Panc1 (cell line): ENCODE measurements around the gene KAZALD1. TPM values are rescaled to one million over a fixed set of nuclear protein-coding genes. Genes with fewer than 3 reads are reported as not detected.
A peak's percentile ranks its signal among the peaks of the same experiment; 100 is the strongest.

Experiments used
- ATAC-seq: fragments of 200-7000 bp; cut with Tn5 transposase; 2 replicates; pipeline ENCODE4 v1.9.1; 2020; ENCODE audit warnings: mild to moderate bottlenecking, moderate library complexity
- BruUV-seq: library from RNA; stranded (reverse); fragments of 400-500 nt; replicated peaks from 2 replicates; lab custom pipeline; 2021; lab: Mats Ljungman, UMichigan
- CTCF ChIA-PET: fragments of 300-600 bp; sonication (Branson Sonifier 250); formaldehyde crosslinking; loops from one replicate; lab custom pipeline; 2022; ENCODE audit warnings: antibody characterized with exemption; lab: Charles Lee
- POLR2A ChIA-PET: fragments of 300-600 bp; sonication (Branson Sonifier 250); formaldehyde crosslinking; loops from one replicate; lab custom pipeline; 2022; ENCODE audit warnings: antibody characterized with exemption; lab: Charles Lee
- DNase-seq: peaks from one replicate; pipeline ENCODE4 v3.0.0-alpha.2; 2010; ENCODE audit warnings: low read depth, low spot score
- H3K27ac ChIP-seq: 2 replicates; pipeline ENCODE4 v1.5.1; 2011; ENCODE audit warnings: mild to moderate bottlenecking, low read length, inconsistent platforms
- H3K27me3 ChIP-seq: fragments of 200-500 bp; sonication (Bioruptor generic); 2 replicates; pipeline ENCODE4 v1.6.0; 2014; ENCODE audit warnings: low read length, inconsistent platforms; ENCODE audit not compliant: control insufficient read depth, insufficient read depth
- H3K36me3 ChIP-seq: fragments of 200-500 bp; sonication (Bioruptor generic); 2 replicates; pipeline ENCODE4 v1.5.1; 2014; ENCODE audit warnings: inconsistent platforms, mild to moderate bottlenecking, low read length, moderate library complexity; ENCODE audit not compliant: control insufficient read depth, insufficient read depth
- H3K4me1 ChIP-seq: 2 replicates; pipeline ENCODE4 v1.5.1; 2011; ENCODE audit warnings: inconsistent platforms, mild to moderate bottlenecking, low read length, moderate library complexity; ENCODE audit not compliant: control insufficient read depth, insufficient read depth
- H3K4me3 ChIP-seq, 2 experiments: 2 replicates each; pipeline ENCODE4 v1.5.1; 2011 to 2012; ENCODE audit warnings: low read depth in 2 of 2, low read length in 2 of 2, mild to moderate bottlenecking in 2 of 2, inconsistent platforms in 1 of 2, moderate library complexity in 1 of 2
- H3K9me3 ChIP-seq: fragments of 200-500 bp; sonication (Bioruptor generic); 2 replicates; pipeline ENCODE4 v1.5.1; 2014; ENCODE audit warnings: low read depth, mild to moderate bottlenecking, inconsistent platforms, low read length, moderate library complexity; ENCODE audit not compliant: control insufficient read depth, insufficient read depth
- CTCF ChIP-seq: fragments of 450-650 bp; IDR thresholded peaks from 2 replicates; pipeline ENCODE4 v1.5.1; 2017; ENCODE audit warnings: mild to moderate bottlenecking
- POLR2AphosphoS5 ChIP-seq: IDR thresholded peaks from 2 replicates; pipeline ENCODE4 v1.6.1; 2012; ENCODE audit warnings: mild to moderate bottlenecking, low read depth, low read length, moderate library complexity
- SIN3A ChIP-seq: IDR thresholded peaks from 2 replicates; pipeline ENCODE4 v1.6.1; 2012; ENCODE audit warnings: low read depth, mild to moderate bottlenecking, low read length, moderate library complexity, borderline replicate concordance; ENCODE audit not compliant: insufficient read depth
- TCF7L2 ChIP-seq: IDR thresholded peaks from 2 replicates; pipeline ENCODE4 v1.6.1; 2011; ENCODE audit warnings: mild to moderate bottlenecking, low read depth, low read length, inconsistent platforms
- in situ Hi-C: cut with HindIII; loops from 2 replicates; pipeline ENCODE4 v1.10.0; 2016; ENCODE audit warnings: low sequenced_read_pairs, low pct_unique_long_range_greater_than_20kb
- intact Hi-C: fragments of 100-400 bp; cut with micrococcal nuclease; formaldehyde crosslinking; loops from one replicate; pipeline ENCODE4 v1.10.0; 2022; ENCODE audit not compliant: unreplicated experiment
- total RNA-seq: library from RNA; stranded (reverse); gene quantifications from one replicate; pipeline ENCODE4 v1.2.1, GENCODE V29; 2021; ENCODE audit not compliant: unreplicated experiment
- TF ChIP-seq, protein P1 (sequence below), 2 experiments: IDR thresholded peaks; 2 replicates each; pipeline ENCODE4 v1.6.1; 2011 to 2012; ENCODE audit warnings: low read depth in 2 of 2, control low read depth in 1 of 2, low read length in 1 of 2, mild to moderate bottlenecking in 1 of 2, moderate library complexity in 1 of 2; ENCODE audit not compliant: insufficient read depth in 1 of 2

Gene KAZALD1
- total RNA-seq, 1 experiment from 2014 or later: 21.2 TPM

- H3K27me3 ChIP-seq: no peaks in the 10 kb centered on the region
- peaks cover 3% of the 10 kb centered on the region for H3K4me1 ChIP-seq
- ATAC-seq: 0 out of 2 replicates have a peak, but pooled peaks have one; percentile 4
- ChIA-PET POLR2A (interaction anchor here (0.6 kb wide), 1 partner anchor 20 kb away, joined by 14 read pairs; no protein-coding TSS in a partner anchor), CTCF (interaction anchor here (0.5 to 3.3 kb wide), 6 partner anchors 11 to 274 kb away, joined by 3 to 22 read pairs (median 6); partner anchors contain the start of genes PDZD7 and SFXN3)
- in situ Hi-C loops (no loop called here), intact Hi-C loops (no loop called here)
- no peak for DNase-seq
- no peaks in the 10 kb centered on the region for H3K36me3 ChIP-seq
- no peak overlapping the region for H3K4me3 ChIP-seq
- H3K27ac ChIP-seq: no peak overlapping the region
- H3K9me3 ChIP-seq: no peaks in the 10 kb centered on the region
- no peak for TF ChIP-seq CTCF
- TF ChIP-seq SIN3A: no peak
- TF ChIP-seq POLR2AphosphoS5: no peak
- TF ChIP-seq TCF7L2: no peak
- TF ChIP-seq, protein P1, sequence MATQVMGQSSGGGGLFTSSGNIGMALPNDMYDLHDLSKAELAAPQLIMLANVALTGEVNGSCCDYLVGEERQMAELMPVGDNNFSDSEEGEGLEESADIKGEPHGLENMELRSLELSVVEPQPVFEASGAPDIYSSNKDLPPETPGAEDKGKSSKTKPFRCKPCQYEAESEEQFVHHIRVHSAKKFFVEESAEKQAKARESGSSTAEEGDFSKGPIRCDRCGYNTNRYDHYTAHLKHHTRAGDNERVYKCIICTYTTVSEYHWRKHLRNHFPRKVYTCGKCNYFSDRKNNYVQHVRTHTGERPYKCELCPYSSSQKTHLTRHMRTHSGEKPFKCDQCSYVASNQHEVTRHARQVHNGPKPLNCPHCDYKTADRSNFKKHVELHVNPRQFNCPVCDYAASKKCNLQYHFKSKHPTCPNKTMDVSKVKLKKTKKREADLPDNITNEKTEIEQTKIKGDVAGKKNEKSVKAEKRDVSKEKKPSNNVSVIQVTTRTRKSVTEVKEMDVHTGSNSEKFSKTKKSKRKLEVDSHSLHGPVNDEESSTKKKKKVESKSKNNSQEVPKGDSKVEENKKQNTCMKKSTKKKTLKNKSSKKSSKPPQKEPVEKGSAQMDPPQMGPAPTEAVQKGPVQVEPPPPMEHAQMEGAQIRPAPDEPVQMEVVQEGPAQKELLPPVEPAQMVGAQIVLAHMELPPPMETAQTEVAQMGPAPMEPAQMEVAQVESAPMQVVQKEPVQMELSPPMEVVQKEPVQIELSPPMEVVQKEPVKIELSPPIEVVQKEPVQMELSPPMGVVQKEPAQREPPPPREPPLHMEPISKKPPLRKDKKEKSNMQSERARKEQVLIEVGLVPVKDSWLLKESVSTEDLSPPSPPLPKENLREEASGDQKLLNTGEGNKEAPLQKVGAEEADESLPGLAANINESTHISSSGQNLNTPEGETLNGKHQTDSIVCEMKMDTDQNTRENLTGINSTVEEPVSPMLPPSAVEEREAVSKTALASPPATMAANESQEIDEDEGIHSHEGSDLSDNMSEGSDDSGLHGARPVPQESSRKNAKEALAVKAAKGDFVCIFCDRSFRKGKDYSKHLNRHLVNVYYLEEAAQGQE (IDR thresholded peaks at IDR 0.05; ENCODE audit: insufficient read depth in 1 of 2, low read depth in 2 of 2, low read length in 1 of 2): no peak
- no TSS peak for BruUV-seq
Observed at GRCh38 chr10:101018118-101018599, 43.6 kb upstream of the KAZALD1 start.

DNA sequence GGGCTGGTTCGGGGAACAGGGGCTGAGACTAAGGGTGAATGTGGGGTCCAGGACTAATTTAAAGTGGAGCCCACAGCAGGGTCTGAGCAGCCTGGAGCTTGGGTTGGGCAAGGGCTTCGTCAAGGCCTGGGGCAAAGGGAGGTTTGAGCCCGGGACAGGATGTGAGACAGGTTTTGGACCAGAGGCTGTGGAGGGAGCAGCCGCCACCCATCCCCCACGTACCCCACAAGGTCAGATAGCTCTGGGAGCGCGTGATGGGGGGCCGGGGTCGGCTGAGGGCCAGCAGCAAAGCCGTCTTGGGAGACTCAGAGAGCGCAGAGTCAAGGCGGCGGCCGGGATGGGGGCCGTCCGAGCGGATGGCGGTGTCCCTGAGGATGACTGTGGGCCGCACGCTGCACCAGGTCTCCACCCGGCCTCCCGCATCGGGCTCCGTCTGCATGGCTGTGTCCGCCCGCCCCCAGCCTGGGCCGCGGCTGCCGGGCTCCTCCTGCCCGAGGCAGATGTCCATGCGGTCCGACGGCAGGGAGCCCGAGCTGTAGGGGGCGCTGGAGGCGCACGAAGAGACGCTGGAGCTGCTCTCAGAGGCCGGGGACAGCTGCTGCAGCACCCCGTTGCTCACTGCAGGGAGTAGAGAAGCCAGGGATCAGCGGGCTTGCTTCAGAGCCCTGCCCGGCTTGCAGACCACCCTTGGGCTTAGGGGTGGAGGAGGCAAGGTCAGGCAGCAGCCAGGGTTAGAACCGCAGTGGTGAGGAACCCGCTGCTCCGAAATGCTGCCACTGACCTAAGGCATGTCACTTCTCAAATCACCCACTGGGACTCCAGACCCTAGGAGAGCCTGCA is 43.0 kb upstream of the KAZALD1 start:
- POLR2A ChIA-PET: interaction anchor here (0.6 kb wide), 1 partner anchor 21 kb away, joined by 14 read pairs; no protein-coding TSS in a partner anchor
- intact Hi-C loops: no loop called here
- H3K4me3 ChIP-seq: no peak overlapping the region

More for the DNA sequence above, 43.0 kb upstream of the KAZALD1 start:
- no TSS peak for BruUV-seq
- ATAC-seq (peak; percentile 88), DNase-seq (no peak)
- Histone ChIP-seq H3K27me3 (no peaks in the 10 kb centered on the region), H3K9me3 (no peaks in the 10 kb centered on the region), H3K4me1 (peaks cover 2% of the 10 kb centered on the region; the same call in 1 of the 2 replicates), H3K27ac (no peak overlapping the region), H3K36me3 (no peaks in the 10 kb centered on the region)
- TF ChIP-seq CTCF (peak; percentile 97), TCF7L2 (no peak)
- TF ChIP-seq, protein P1 (IDR thresholded peaks at IDR 0.05; ENCODE audit: insufficient read depth in 1 of 2, low read depth in 2 of 2, low read length in 1 of 2): no peak
- CTCF ChIA-PET: interaction anchor here (1.0 to 3.3 kb wide), 8 partner anchors 12 to 36 kb away, joined by 3 to 22 read pairs (median 5); partner anchors contain the start of genes PDZD7 and SFXN3
- in situ Hi-C loops: no loop called here
